GM19455 (cell line): ENCODE data around the gene TNFAIP1.
"Not testable (repeated sequence)": the region's sequence is repeated elsewhere in the genome, so short reads cannot be mapped to it uniquely, and the experiment has no call there.

Source experiments
- ATAC-seq: cut with Tn5 transposase; IDR thresholded peaks from one replicate; pipeline ENCODE4 v1.9.1; 2021; ENCODE audit not compliant: unreplicated experiment

TNFAIP1 gene

DNA sequence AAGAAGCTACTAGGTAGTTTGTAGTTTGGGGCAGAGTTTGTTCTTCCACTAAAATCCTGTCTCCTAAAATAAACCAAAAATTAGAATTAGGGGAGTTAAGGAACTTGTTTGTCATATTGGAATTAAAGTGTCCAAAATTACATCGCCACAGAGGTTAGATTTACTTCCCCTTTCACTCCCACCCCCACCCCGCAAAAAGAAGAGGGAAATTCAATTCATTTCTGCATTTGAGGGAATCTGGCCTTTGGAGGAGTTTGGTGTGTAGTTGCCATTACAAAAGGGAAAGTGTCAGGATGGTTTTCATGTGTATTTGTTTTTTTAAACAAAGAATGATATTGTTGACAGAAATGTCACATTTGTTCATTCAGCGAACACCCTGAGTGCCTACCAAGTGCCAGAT, 10.8 kb upstream of the TNFAIP1 start:
- no peak for ATAC-seq

GRCh38 chr17:28325211-28325610, 10.3 kb upstream of the TNFAIP1 start:
- ATAC-seq = no peak

DNA sequence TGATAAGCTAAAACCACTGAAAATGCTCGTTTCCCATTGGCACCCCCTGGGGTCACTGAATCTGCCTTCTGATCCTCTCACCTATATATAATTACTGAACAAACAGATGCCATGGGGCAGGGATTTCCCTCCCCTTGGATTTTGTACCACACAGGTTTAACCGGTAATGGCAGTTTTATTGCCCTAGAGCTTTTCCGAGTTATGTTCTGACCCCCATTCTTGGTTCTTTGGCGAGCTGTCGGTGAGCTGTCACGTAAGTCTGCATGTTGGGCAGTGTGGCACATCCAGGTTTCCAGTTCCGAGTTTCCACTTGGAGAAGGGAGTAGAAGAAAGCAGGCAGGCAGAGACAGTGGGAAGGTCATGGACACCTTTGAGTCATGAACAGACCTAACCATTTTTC, 9.4 kb upstream of the TNFAIP1 start:
- no peak for ATAC-seq

- no peak for ATAC-seq
These were observed 8.4 kb upstream of the TNFAIP1 start for GRCh38 chr17:28327031-28327607.

- ATAC-seq = no peak
These were observed 7.9 kb upstream of the TNFAIP1 start for GRCh38 chr17:28327709-28328108.

DNA sequence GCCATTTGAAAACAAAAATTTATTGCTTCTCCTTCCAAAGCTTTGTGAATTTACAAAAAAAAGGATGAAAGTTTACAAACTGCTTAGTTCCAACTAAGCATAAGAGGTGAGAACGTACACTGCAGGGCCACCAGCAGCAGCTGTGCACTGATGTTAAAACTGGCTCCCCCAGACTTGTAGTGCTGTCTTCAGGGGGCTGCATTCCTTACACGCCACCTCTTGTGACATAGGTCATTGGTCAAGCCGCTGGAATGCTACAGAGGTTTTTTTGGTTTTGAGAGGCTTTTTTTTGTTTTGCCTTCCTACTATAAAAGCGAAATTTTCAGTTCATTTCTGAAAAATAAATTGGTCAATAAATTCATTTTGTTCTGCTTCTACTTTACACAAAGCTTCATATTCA, 7.2 kb upstream of the TNFAIP1 start:
- ATAC-seq = no peak

GRCh38 chr17:28330671-28331070, 4.9 kb upstream of the TNFAIP1 start:
- ATAC-seq = no peak

GRCh38 chr17:28331891-28332420, 3.6 kb upstream of the TNFAIP1 start:
- ATAC-seq = no peak

GRCh38 chr17:28333083-28333746, 2.3 kb upstream of the TNFAIP1 start:
- no peak for ATAC-seq

DNA sequence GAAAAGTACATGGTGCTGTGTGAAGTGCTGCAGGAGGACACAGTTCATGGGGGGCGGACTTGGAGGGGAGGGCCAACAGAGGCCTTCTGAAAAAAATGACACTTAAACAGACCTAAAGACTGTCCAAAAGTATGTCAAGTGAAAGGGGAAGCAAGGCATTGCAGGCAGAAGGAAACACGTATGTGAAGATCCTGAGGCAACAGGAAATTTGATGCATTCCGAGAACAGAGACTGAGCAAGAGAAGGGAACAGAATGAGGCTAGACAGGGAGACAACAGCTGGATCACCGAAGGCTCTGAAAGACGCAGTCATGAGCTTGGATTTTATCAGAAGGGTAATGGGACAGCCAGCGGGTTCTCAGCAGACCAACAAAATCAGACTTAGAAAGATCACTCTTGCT, 1.4 kb upstream of the TNFAIP1 start:
- no peak for ATAC-seq

GRCh38 chr17:28334666-28335200, 828 bp upstream of the TNFAIP1 start:
- ATAC-seq = no peak

DNA sequence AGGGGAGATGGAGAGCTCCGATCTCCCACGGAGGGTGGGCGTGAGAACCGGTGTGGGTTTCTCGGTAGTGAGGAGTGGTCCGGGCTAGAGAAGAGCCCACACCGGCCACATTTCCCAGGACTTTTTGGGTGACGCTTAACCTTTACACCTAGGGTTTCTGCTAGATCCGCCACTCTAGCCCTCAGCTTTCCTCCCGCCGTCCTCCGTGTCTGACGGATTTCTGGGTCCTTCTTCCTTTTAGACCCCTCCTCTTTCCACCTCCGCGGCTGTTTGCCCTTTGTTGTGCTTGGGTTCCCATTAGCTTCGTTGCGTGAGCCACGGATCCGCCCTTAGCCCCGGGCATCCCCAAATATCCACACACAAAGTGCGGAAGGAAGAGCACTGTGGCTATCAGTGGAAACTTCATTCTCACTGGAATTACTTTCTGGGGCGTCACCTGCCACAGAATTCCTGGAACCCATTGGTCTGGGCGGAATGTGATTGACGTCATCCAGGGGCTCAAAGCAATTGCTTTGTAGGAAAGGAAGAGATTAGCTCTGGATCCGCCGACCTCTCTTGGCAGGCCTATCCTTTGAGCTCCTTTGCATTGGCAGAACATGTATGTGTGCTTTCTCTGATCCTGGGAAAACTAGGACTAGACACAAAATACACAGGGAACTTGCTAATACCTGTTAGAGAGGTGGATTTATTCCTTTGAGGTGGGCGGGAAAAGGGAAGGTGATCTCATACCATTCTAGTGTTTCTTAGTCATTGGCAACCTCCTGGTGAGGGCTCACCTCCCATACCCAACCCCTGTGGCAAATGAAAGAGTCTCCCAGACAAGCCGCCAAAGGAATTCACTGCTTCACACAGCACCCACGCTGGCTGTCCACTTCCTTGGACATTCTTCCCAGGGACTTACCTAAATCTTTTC, 654 bp downstream of the TNFAIP1 start:
- ATAC-seq = no peak

GRCh38 chr17:28338056-28338768, 2.7 kb downstream of the TNFAIP1 start:
- no peak for ATAC-seq

GRCh38 chr17:28338769-28339212, 3.2 kb downstream of the TNFAIP1 start:
- not testable (repeated sequence) for ATAC-seq

DNA sequence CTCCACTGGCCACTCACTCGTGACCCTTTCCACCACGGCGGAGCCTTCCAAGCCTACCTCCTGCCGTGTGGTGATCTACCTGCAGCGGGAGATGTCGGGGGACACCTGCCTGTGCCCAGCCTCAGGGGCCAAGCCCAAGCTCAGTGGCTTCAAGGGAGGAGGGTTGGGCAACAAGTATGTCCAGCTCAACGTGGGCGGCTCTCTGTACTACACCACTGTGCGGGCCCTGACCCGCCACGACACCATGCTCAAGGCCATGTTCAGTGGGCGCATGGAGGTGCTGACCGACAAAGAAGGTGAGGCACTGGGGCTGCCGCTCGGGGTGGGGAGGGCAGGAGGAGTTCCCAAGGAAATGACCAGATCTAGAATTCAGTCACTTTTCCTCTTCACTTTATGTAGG, 3.9 kb downstream of the TNFAIP1 start:
- no peak for ATAC-seq

GRCh38 chr17:28340374-28340773, 4.8 kb downstream of the TNFAIP1 start:
- no peak for ATAC-seq

DNA sequence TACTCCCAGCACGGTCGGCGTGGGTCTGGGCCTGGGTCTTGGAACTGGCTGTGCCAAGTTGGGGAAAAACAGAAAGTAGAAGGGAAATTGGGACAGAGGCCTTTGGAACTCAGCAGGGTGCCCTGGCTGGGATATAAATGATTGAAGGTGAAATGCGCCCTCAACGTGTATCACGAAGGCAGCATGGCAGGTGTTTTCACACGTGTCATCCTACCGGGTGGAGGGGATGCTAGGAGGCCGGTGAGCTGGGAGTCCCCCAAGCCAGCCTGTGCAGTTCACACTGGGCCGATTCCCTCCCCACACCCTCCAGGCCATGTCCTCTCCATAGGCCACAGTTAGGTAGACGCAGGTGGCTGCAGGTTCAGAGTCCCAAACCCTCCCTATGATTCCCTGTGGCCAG, 6.0 kb downstream of the TNFAIP1 start:
- no peak for ATAC-seq

- ATAC-seq = no peak
These were observed 6.8 kb downstream of the TNFAIP1 start for GRCh38 chr17:28342313-28342712.

- no peak for ATAC-seq
These were observed 8.0 kb downstream of the TNFAIP1 start for GRCh38 chr17:28343491-28343932.

GRCh38 chr17:28344011-28344410, 8.4 kb downstream of the TNFAIP1 start:
- ATAC-seq = no peak

DNA sequence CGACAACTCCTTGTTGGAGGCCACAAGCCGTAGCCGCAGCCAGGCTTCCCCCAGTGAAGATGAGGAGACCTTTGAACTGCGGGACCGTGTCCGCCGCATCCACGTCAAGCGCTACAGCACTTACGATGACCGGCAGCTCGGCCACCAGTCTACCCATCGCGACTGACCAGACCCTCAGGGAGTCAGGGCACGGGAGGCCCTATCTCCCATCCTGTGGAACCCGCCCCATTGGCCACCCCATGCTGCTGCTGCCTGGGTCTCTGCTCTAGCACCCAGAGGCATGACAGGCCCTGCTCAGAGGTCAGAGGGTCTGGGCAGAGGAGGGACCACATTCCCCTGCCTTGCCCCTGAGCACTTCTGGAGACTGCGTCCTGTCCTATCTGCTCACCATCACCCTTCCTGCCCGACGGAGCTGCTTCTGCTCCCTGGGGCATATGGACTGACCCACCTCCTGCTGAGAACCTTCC, 8.9 kb downstream of the TNFAIP1 start:
- ATAC-seq = no peak
